Activated CD4-positive, CD25-positive, alpha-beta regulatory T cell treated with anti-CD3 and anti-CD28 coated beads, Interleukin-2, amount 50 U/mL, for 72 hours (primary cell): ENCODE results near the gene GNG7.
A peak's percentile ranks its signal among the peaks of the same experiment; 100 is the strongest.
"Not testable (repeated sequence)": the region's sequence is repeated elsewhere in the genome, so short reads cannot be mapped to it uniquely, and the experiment has no call there.

Experiments
- DNase-seq: peaks from one replicate; pipeline ENCODE4 v3.0.0; 2021

GNG7 gene

GRCh38 chr19:2668175-2668763, 34.2 kb downstream of the GNG7 start:
- DNase-seq: no peak

- not testable (repeated sequence) for DNase-seq
These were observed 35.1 kb downstream of the GNG7 start for GRCh38 chr19:2667349-2667748.

- no peak for DNase-seq
These were observed 36.0 kb downstream of the GNG7 start for GRCh38 chr19:2666344-2666994.

- no peak for DNase-seq
These were observed 37.4 kb downstream of the GNG7 start for GRCh38 chr19:2665103-2665502.

GRCh38 chr19:2663920-2664571, 38.4 kb downstream of the GNG7 start:
- DNase-seq: no peak

GRCh38 chr19:2661615-2662014, 40.9 kb downstream of the GNG7 start:
- no peak for DNase-seq

- DNase-seq: no peak
These were observed 42.5 kb downstream of the GNG7 start for GRCh38 chr19:2659856-2660432.

- DNase-seq: no peak
These were observed 46.0 kb downstream of the GNG7 start for GRCh38 chr19:2656533-2656932.

GRCh38 chr19:2653710-2654707, 48.5 kb downstream of the GNG7 start:
- no peak for DNase-seq

- no peak for DNase-seq
These were observed 49.3 kb downstream of the GNG7 start for GRCh38 chr19:2653218-2653617.

GRCh38 chr19:2652504-2653099, 49.9 kb downstream of the GNG7 start:
- no peak for DNase-seq

GRCh38 chr19:2651002-2651733, 51.3 kb downstream of the GNG7 start:
- not testable (repeated sequence) for DNase-seq

GRCh38 chr19:2650515-2650914, 52.0 kb downstream of the GNG7 start:
- DNase-seq: no peak

- peak; percentile 76 for DNase-seq
These were observed 54.0 kb downstream of the GNG7 start for GRCh38 chr19:2648528-2648937.

- no peak for DNase-seq
These were observed 54.4 kb downstream of the GNG7 start for GRCh38 chr19:2648099-2648498.

GRCh38 chr19:2646866-2647535, 55.5 kb downstream of the GNG7 start:
- no peak for DNase-seq

- DNase-seq: no peak
These were observed 56.7 kb downstream of the GNG7 start for GRCh38 chr19:2645826-2646225.

GRCh38 chr19:2643123-2643737, 59.3 kb downstream of the GNG7 start:
- DNase-seq: not testable (repeated sequence)

GRCh38 chr19:2641332-2641698, 61.2 kb downstream of the GNG7 start:
- no peak for DNase-seq

GRCh38 chr19:2640563-2641331, 61.7 kb downstream of the GNG7 start:
- no peak for DNase-seq
